Heart left ventricle (tissue), 13 donors: ENCODE data around the gene AKAP13.

ENCODE experiments used
- POLR2A ChIP-seq, 2 donors: fragments of 450-650 bp; IDR thresholded peaks; one replicate each; pipeline ENCODE4 v1.6.1; 2017; ENCODE audit warnings: antibody characterized with exemption in 2 of 2, mild to moderate bottlenecking in 2 of 2, moderate library complexity in 2 of 2
- TF ChIP-seq, protein P1 (sequence below), 12 donors: fragments of 200-600 bp; sonication (generic) in 4 of 12; IDR thresholded peaks; one replicate each; pipeline versions ENCODE4 v1.5.0 to v1.8.0; 2018 to 2022; ENCODE audit warnings: antibody characterized with exemption in 12 of 12, mild to moderate bottlenecking in 5 of 12
- donor health status: ischemic (EF 13 %, LVEDD 7.1; RV severe dilation, severe dysfunction).
- donor health status: DM: no; HTN: yes; CAD: no.
- donor health status: DM: no; HTN: no; CAD: no.
- donor health status: ischemic (EF 25% LVEDD 6.9; RV normal size, moderate dysfunction).
- donor health status: ischemic (EF 25% LVEDD 5.7; RV mildly dilated, moderate dysfunction).
- donor health status: ischemic (EF 35%, LVEDD 5.7; RV mildly dilated, moderate dysfunction).
- donor health status: nonischemic (EF 11% LVEDD 7.7; RV severe dilation, severe dysfunction).
- donor health status: DM: yes; HTN: yes; CAD: no.
- donor health status: PGD.
- donor health status: ischemic (EF 29% LVEDD 5.4; RV normal size, mild dysfunction).
- donor health status: nonischemic (EF 23%, LVEDD 6.1; RV moderate dilation, normal function).

DNA sequence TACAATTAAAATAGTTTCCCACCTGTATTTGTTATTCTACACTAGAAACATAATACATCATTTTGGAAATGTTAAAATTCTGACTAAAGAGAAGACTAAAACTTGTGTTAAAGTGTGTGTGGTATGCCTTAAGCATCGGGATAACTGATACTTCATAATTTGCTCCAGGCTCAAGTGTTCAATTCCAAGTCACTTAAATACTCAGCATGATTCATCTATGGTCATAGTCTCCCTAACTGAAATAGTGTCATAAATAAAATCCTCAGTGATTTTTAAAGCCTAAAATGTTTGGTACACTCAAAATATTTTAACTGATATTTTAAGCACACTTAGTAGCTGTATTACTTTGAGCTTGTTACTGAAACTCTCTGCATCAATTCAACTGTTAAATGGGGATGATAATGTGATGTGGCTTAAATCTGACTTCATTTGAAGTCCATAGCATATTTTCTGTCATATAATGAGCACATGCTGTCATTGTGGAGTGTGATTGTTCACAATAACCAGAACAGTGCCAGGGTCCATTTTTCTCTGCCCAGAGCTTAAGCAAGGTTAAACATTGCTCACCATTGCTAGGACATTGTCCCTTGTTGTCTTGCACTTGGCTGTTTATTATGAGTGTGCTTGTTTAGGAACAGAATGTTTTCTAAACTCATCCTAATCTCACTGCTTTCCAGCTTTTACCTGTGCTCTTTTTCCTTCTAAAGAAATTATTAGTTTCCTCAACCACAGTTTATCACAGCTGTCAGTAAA, 292.1 kb downstream of the AKAP13 start:
- TF ChIP-seq, protein P1, sequence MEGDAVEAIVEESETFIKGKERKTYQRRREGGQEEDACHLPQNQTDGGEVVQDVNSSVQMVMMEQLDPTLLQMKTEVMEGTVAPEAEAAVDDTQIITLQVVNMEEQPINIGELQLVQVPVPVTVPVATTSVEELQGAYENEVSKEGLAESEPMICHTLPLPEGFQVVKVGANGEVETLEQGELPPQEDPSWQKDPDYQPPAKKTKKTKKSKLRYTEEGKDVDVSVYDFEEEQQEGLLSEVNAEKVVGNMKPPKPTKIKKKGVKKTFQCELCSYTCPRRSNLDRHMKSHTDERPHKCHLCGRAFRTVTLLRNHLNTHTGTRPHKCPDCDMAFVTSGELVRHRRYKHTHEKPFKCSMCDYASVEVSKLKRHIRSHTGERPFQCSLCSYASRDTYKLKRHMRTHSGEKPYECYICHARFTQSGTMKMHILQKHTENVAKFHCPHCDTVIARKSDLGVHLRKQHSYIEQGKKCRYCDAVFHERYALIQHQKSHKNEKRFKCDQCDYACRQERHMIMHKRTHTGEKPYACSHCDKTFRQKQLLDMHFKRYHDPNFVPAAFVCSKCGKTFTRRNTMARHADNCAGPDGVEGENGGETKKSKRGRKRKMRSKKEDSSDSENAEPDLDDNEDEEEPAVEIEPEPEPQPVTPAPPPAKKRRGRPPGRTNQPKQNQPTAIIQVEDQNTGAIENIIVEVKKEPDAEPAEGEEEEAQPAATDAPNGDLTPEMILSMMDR (IDR thresholded peaks at IDR 0.05): no peak
- no peak for TF ChIP-seq POLR2A (IDR thresholded peaks at IDR 0.05)
